ENCODE results near the gene RRBP1.

DNA sequence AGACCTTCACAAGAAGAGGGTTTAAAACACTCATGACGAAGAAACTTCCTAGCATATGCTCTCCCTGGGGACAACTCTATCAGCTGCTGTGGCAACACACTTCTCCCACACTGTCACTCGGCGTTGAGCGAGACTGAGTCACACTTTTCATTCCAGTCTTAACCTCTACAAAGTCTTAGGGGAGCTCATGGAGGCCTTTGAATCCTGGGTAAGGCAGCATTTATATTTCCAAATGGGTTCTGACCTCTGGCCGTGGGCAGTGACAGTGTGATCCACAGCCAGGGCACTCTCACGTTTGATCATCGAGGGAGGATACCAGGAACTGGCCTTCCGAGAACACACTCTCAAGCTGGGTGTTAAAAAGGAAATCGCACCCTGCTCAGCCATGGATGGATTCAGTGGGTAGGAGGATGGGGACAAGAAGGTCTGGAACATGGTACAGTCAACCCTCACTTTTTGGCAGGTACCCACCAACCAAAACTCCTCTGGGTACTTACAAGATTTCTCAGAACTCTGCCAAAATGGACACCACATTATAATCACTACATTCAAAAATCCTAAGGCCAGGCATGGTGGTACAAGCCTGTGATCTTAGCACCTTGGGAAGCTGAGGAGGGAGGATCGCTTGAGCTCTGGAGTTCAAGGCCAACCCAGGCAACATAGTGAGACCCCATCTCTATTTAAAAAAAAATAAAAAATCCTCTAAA, 19.6 kb downstream of the RRBP1 start:
- TF ChIP-seq, protein P1, sequence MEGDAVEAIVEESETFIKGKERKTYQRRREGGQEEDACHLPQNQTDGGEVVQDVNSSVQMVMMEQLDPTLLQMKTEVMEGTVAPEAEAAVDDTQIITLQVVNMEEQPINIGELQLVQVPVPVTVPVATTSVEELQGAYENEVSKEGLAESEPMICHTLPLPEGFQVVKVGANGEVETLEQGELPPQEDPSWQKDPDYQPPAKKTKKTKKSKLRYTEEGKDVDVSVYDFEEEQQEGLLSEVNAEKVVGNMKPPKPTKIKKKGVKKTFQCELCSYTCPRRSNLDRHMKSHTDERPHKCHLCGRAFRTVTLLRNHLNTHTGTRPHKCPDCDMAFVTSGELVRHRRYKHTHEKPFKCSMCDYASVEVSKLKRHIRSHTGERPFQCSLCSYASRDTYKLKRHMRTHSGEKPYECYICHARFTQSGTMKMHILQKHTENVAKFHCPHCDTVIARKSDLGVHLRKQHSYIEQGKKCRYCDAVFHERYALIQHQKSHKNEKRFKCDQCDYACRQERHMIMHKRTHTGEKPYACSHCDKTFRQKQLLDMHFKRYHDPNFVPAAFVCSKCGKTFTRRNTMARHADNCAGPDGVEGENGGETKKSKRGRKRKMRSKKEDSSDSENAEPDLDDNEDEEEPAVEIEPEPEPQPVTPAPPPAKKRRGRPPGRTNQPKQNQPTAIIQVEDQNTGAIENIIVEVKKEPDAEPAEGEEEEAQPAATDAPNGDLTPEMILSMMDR (IDR thresholded peaks at IDR 0.05; ENCODE audit: low read length): no peak
- TF ChIP-seq EZH2 (IDR thresholded peaks at IDR 0.05; ENCODE audit: borderline replicate concordance, low read length): no peak

Measured in OCI-LY1 (cell line).